ENCODE measurements around the gene ZBTB5. TPM values are rescaled to one million over a fixed set of nuclear protein-coding genes. Genes with fewer than 3 reads are reported as not detected.

Gene ZBTB5
- total and polyA plus RNA-seq, 2 donors (not counting 3 experiments of a cell fraction or from before 2014, with no cell fraction given) = 10.0 to 13.7 TPM

DNA sequence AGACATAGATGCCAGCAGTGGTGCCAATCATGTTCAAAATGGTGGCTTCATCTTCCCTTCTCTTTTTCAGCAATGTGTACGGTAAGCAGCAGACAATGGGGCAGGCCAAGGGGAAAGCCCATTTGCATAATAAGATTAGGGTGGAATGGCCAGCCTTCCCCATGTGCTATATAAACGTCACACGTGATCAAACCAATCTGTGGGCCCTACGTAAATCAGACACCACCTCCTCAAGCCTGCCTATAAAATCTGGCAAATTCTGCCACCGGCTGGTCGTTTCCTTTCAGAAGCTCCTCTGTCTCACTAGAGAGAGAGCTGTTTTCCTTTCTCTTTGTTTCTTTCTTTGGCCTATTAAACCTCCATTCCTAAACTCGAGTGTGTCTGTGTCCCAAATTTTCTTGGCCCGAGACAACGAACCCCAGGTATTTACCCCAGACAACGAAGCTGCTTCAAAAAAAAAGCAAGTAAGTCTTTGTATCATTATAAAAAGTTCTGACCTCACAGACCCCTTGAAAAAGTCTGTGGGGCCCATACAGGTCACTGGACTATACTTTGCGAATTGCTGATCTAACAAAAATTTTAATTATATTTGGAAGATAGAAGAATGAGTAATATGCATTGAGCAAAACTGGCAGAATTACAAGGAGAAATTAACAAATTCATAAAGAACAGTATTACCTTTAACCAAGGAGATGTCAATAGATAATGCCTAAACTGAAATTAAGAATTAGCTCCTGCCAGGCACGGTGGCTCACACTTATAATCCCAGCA lies 15.2 kb downstream of the ZBTB5 start:
- H3K9ac ChIP-seq (replicated peaks; ENCODE audit: extremely low read depth, insufficient read depth, low read length) = no peak overlapping the region
- POLR2A ChIA-PET = no interaction called here
- CTCF ChIA-PET = interaction anchor here (0.6 kb wide), 1 partner anchor 70 kb away, joined by 3 read pairs; no protein-coding TSS in a partner anchor
- TF ChIP-seq FOS (IDR thresholded peaks at IDR 0.05; ENCODE audit: borderline replicate concordance, insufficient read depth, low read length) = no peak
- TF ChIP-seq, protein P1, sequence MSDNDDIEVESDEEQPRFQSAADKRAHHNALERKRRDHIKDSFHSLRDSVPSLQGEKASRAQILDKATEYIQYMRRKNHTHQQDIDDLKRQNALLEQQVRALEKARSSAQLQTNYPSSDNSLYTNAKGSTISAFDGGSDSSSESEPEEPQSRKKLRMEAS (IDR thresholded peaks at IDR 0.05; ENCODE audit: insufficient read depth, insufficient read length) = no peak
- no peak for TF ChIP-seq MYC (IDR thresholded peaks at IDR 0.05; ENCODE audit: low read depth, low read length)
- TF ChIP-seq, protein P2, sequence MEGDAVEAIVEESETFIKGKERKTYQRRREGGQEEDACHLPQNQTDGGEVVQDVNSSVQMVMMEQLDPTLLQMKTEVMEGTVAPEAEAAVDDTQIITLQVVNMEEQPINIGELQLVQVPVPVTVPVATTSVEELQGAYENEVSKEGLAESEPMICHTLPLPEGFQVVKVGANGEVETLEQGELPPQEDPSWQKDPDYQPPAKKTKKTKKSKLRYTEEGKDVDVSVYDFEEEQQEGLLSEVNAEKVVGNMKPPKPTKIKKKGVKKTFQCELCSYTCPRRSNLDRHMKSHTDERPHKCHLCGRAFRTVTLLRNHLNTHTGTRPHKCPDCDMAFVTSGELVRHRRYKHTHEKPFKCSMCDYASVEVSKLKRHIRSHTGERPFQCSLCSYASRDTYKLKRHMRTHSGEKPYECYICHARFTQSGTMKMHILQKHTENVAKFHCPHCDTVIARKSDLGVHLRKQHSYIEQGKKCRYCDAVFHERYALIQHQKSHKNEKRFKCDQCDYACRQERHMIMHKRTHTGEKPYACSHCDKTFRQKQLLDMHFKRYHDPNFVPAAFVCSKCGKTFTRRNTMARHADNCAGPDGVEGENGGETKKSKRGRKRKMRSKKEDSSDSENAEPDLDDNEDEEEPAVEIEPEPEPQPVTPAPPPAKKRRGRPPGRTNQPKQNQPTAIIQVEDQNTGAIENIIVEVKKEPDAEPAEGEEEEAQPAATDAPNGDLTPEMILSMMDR (IDR thresholded peaks at IDR 0.05; ENCODE audit: extremely low read depth in 1 of 2, insufficient read depth in 1 of 2, low read depth in 1 of 2, low read length in 2 of 2) = no peak
- TF ChIP-seq EZH2 (IDR thresholded peaks at IDR 0.05; ENCODE audit: borderline replicate concordance, low read depth, low read length, severe bottlenecking) = no peak
- TF ChIP-seq POLR2A (IDR thresholded peaks at IDR 0.05; ENCODE audit: low read depth, low read length) = no peak
- TF ChIP-seq POLR2AphosphoS5 (IDR thresholded peaks at IDR 0.05; ENCODE audit: insufficient read depth, low read depth, low read length) = no peak
- no peak for TF ChIP-seq JUN (IDR thresholded peaks at IDR 0.05; ENCODE audit: borderline replicate concordance, insufficient read depth, insufficient read length, low read depth)
- TF ChIP-seq GATA2 (IDR thresholded peaks at IDR 0.05; ENCODE audit: insufficient read depth, insufficient read length, low read depth, low read length) = no peak
- H3K4me2 ChIP-seq (ENCODE audit: insufficient read depth, low read length) = no peak overlapping the region
- H2AFZ ChIP-seq (ENCODE audit: low read depth, low read length) = no peak overlapping the region
- no peak overlapping the region for H3K27ac ChIP-seq (ENCODE audit: insufficient read depth, low read depth, low read length)
- no TSS peak for BruUV-seq (replicated peaks)
- FAIRE-seq (no peak), DNase-seq (ENCODE audit: low read depth, low spot score) (no peak)
- peaks cover 0 to 3% of the 10 kb centered on the region in 2 experiments for H3K36me3 ChIP-seq (ENCODE audit: control insufficient read depth in 2 of 2, extremely low read depth in 1 of 2, insufficient read depth in 2 of 2, low read length in 2 of 2)
- intact Hi-C loops (cut with micrococcal nuclease) = no loop called here
- H4K20me1 ChIP-seq (replicated peaks; ENCODE audit: control insufficient read depth, extremely low read depth, insufficient read depth, low read length) = peaks cover 5% of the 10 kb centered on the region
- H3K4me3 ChIP-seq (replicated peaks in 1 of 3; ENCODE audit: insufficient read depth in 1 of 3, low read depth in 1 of 3, low read length in 3 of 3) = no peak overlapping the region
- H3K9me1 ChIP-seq (replicated peaks; ENCODE audit: control insufficient read depth, extremely low read depth, insufficient read depth, low read length) = no peaks in the 10 kb centered on the region
- no peaks in the 10 kb centered on the region for H3K27me3 ChIP-seq (ENCODE audit: control insufficient read depth in 2 of 2, insufficient read depth in 2 of 2, low read length in 2 of 2)
- peaks cover 54% of the 10 kb centered on the region for H3K79me2 ChIP-seq (ENCODE audit: control insufficient read depth, insufficient read depth, low read length)
- H3K4me1 ChIP-seq (ENCODE audit: control insufficient read depth, extremely low read depth, insufficient read depth, low read length) = no peaks in the 10 kb centered on the region
- no peaks in the 10 kb centered on the region for H3K9me3 ChIP-seq (replicated peaks; ENCODE audit: control insufficient read depth, insufficient read depth, low read length)
- dilution Hi-C loops (cut with MboI; ENCODE audit: extremely low pct_ligation_motif_present, low sequenced_read_pairs) = no loop called here

All from endothelial cell of umbilical vein (primary cell).